Activated naive CD8-positive, alpha-beta T cell treated with anti-CD3 and anti-CD28 coated beads, Interleukin-2, amount 50 U/mL, for 24 hours (primary cell): Measurements from ENCODE around the gene SLC25A11.

Experiments
- ATAC-seq: fragments of 150-1000 bp; cut with Tn5 transposase; one replicate; pipeline ENCODE4 v1.10.0; 2021
- DNase-seq: peaks from one replicate; pipeline ENCODE4 v3.0.0; 2021
- H3K27ac Mint-ChIP-seq: one replicate; pipeline ENCODE4 v1.8.0; 2021; ENCODE audit warnings: mild to moderate bottlenecking, mixed read lengths
- H3K27me3 Mint-ChIP-seq: one replicate; pipeline ENCODE4 v1.8.0; 2021; ENCODE audit warnings: mixed read lengths
- H3K36me3 Mint-ChIP-seq: one replicate; pipeline ENCODE4 v1.8.0; 2021; ENCODE audit warnings: low read depth, mixed read lengths
- H3K4me1 Mint-ChIP-seq: one replicate; pipeline ENCODE4 v1.8.0; 2021; ENCODE audit warnings: mixed read lengths
- H3K4me3 Mint-ChIP-seq: one replicate; pipeline ENCODE4 v1.8.0; 2021; ENCODE audit warnings: mild to moderate bottlenecking, moderate library complexity, mixed read lengths
- H3K9me3 Mint-ChIP-seq: one replicate; pipeline ENCODE4 v1.8.0; 2021; ENCODE audit warnings: mixed read lengths

Gene SLC25A11

DNA sequence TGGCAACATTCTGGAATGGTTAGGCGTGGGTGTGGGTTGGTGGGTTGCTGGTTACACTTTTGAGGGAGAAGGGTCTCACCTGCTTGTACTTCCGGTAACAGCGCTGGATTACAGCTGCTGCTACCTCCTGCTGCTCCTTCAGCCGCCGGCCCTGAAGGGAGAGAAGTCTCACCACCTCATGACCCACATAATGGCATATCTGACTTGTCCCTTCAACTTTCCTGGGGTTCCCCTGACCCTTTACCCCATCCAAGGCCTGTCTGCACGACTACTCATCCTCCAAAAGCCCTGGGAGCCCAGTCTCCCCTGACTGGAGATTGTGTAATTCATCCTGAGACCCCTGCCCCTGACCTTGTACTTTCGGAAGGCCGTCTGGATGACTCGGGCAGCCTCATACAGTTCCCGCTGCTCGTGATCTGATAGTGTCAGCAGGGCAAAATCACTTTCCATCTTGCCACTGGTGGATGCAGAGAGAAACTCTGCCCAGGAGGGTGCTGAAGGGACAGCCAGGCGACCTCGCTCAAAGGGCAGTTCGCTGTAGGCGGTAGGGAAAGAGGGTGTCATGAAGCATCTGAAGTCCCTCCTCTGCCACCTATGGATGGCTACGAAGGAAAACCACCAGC, 29.8 kb upstream of the SLC25A11 start:
- DNase-seq, result peak; percentile 62
- peak; percentile 31 for ATAC-seq
- Mint-ChIP-seq H3K27me3 (peaks cover 4% of the 10 kb centered on the region), H3K9me3 (no peaks in the 10 kb centered on the region), H3K4me1 (peaks cover 44% of the 10 kb centered on the region), H3K27ac (no peak overlapping the region), H3K36me3 (peaks cover 47% of the 10 kb centered on the region), H3K4me3 (no peak overlapping the region)

DNA sequence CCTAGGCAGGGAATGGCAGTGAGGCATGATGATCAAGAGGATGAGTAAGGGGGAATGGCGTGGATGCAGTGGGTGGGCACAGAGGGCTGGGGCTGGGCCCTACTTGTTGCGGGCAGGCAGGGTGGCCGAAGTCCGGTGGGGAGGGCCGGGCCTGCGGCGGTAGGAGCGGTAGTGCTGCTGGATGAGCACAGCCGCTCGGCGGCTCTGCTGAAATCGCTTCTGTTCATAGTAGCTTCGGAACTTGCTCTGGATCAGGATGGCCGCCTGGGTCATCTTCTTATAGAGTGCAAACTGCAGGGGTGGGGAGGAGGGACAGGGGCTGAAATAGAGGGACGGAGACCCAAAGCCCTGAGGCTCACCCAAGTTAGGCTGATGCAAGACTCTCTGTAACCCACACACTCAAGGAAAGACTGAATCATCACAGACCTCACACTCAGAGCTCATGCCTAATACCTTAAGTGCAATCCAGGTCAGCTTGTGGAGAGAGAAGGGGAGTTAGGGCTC, 29.3 kb upstream of the SLC25A11 start:
- Mint-ChIP-seq H3K27me3 (peaks cover 4% of the 10 kb centered on the region), H3K4me3 (no peak overlapping the region), H3K27ac (no peak overlapping the region), H3K36me3 (peaks cover 43% of the 10 kb centered on the region), H3K9me3 (no peaks in the 10 kb centered on the region), H3K4me1 (peaks cover 44% of the 10 kb centered on the region)
- DNase-seq (peak; percentile 64), ATAC-seq (peak; percentile 48)

- no peak for ATAC-seq
- H3K27ac Mint-ChIP-seq, result no peak overlapping the region
- peak; percentile 58 for DNase-seq
- peaks cover 39% of the 10 kb centered on the region for H3K36me3 Mint-ChIP-seq
- H3K4me1 Mint-ChIP-seq, result peaks cover 42% of the 10 kb centered on the region
- H3K9me3 Mint-ChIP-seq, result no peaks in the 10 kb centered on the region
- no peak overlapping the region for H3K4me3 Mint-ChIP-seq
- H3K27me3 Mint-ChIP-seq, result peaks cover 4% of the 10 kb centered on the region
Observed at GRCh38 chr17:4968486-4969046, 28.7 kb upstream of the SLC25A11 start.

- Mint-ChIP-seq H3K36me3 (peaks cover 38% of the 10 kb centered on the region), H3K4me3 (no peak within 1 kb of the TSS), H3K4me1 (peaks cover 42% of the 10 kb centered on the region), H3K27ac (no peak within 1 kb of the TSS), H3K27me3 (peaks cover 4% of the 10 kb centered on the region), H3K9me3 (no peaks in the 10 kb centered on the region)
- ATAC-seq, result peak; percentile 47
- DNase-seq, result peak; percentile 95
Observed at GRCh38 chr17:4967539-4968485, 28.0 kb upstream of the SLC25A11 start, which contains the start of gene SPAG7. TSS of gene SPAG7 (minus strand) at chr17:4967817. CDS start at chr17:4967804, 13 bp downstream.

DNA sequence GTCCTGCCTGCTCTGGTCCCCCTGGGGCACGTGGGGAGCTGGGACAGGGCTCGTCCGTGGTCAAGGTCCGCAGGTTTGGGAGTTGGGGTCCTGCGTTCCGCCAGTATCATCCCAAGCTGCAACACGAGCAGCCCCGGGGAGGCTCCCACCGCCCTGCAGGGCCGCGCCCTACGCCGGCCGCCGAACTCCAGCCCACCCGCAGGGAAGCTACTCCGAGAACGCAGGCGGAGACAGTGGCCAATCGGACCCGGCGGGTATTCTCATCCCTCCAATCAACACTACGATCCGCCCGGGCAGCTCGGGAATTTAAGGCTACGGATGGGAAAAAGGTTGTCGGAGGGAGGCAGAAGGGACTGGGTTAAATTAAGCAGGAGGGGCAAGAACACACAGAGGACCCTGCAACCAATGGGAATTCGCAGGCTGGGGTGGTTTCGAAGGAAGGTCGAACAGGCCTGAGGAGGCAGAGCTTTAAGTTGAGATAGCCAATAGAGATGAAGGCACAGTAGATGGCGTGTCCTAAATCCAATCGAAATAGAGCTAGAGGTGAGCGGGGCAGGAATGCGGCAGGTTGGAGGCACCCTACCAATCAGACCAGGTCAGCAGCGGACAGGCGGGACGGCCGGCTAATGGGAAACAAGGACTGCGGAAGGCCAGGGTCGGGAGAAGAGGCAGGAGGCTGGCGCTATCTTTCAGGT, 27.1 kb upstream of the SLC25A11 start:
- Mint-ChIP-seq H3K27ac (no peak overlapping the region), H3K4me3 (no peak overlapping the region), H3K36me3 (peaks cover 33% of the 10 kb centered on the region), H3K9me3 (no peaks in the 10 kb centered on the region), H3K4me1 (peaks cover 42% of the 10 kb centered on the region), H3K27me3 (peaks cover 4% of the 10 kb centered on the region)
- DNase-seq (peak; percentile 89), ATAC-seq (peak; percentile 78)

GRCh38 chr17:4965311-4965986, 25.6 kb upstream of the SLC25A11 start:
- Mint-ChIP-seq H3K4me3 (peak overlapping the region; percentile 46), H3K36me3 (peaks cover 24% of the 10 kb centered on the region), H3K27me3 (peaks cover 4% of the 10 kb centered on the region), H3K4me1 (peaks cover 33% of the 10 kb centered on the region), H3K9me3 (no peaks in the 10 kb centered on the region), H3K27ac (no peak overlapping the region)
- DNase-seq (no peak), ATAC-seq (no peak)

- H3K4me3 Mint-ChIP-seq, result no peak overlapping the region
- peaks cover 6% of the 10 kb centered on the region for H3K4me1 Mint-ChIP-seq
- ATAC-seq (no peak), DNase-seq (no peak)
- H3K36me3 Mint-ChIP-seq, result peaks cover 9% of the 10 kb centered on the region
- no peaks in the 10 kb centered on the region for H3K9me3 Mint-ChIP-seq
- H3K27ac Mint-ChIP-seq, result no peak overlapping the region
- no peaks in the 10 kb centered on the region for H3K27me3 Mint-ChIP-seq
Observed at GRCh38 chr17:4960279-4960922, 20.6 kb upstream of the SLC25A11 start.

- no peaks in the 10 kb centered on the region for H3K9me3 Mint-ChIP-seq
- H3K36me3 Mint-ChIP-seq, result peaks cover 5% of the 10 kb centered on the region
- H3K27me3 Mint-ChIP-seq, result no peaks in the 10 kb centered on the region
- H3K4me3 Mint-ChIP-seq, result no peak overlapping the region
- DNase-seq, result no peak
- peaks cover 2% of the 10 kb centered on the region for H3K4me1 Mint-ChIP-seq
- peak overlapping the region; percentile 6 for H3K27ac Mint-ChIP-seq
- no peak for ATAC-seq
Observed at GRCh38 chr17:4959261-4959965, 19.6 kb upstream of the SLC25A11 start.

- H3K4me3 Mint-ChIP-seq, result no peak overlapping the region
- H3K36me3 Mint-ChIP-seq, result peaks cover 8% of the 10 kb centered on the region
- peaks cover 2% of the 10 kb centered on the region for H3K4me1 Mint-ChIP-seq
- no peaks in the 10 kb centered on the region for H3K27me3 Mint-ChIP-seq
- DNase-seq (no peak), ATAC-seq (no peak)
- H3K27ac Mint-ChIP-seq, result no peak overlapping the region
- H3K9me3 Mint-ChIP-seq, result no peaks in the 10 kb centered on the region
Observed at GRCh38 chr17:4958102-4958501, 18.3 kb upstream of the SLC25A11 start.

DNA sequence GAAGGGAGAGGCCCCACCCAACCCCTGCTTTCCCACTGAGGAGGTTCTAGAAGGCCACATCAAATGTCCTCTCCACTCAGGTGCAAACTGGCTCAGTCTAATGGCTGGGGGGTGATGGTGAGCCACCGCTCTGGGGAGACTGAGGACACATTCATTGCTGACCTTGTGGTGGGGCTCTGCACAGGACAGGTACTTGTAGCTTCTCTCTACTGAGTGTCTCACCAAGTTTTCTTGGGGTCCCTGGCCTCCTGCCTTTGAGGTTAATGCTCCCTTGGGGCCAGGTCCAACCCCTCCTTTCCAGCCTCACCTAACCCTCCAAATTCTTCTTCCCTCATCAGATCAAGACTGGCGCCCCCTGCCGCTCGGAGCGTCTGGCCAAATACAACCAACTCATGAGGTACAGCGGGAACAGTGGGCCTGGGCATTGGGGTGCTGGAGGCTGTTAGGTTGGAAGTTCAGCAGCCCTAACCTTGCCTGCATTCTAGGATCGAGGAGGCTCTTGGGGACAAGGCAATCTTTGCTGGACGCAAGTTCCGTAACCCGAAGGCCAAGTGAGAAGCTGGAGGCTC, 16.7 kb upstream of the SLC25A11 start:
- DNase-seq (peak; percentile 60), ATAC-seq (peak; percentile 5)
- H3K27me3 Mint-ChIP-seq, result no peaks in the 10 kb centered on the region
- H3K36me3 Mint-ChIP-seq, result peaks cover 7% of the 10 kb centered on the region
- no peak overlapping the region for H3K4me3 Mint-ChIP-seq
- no peaks in the 10 kb centered on the region for H3K9me3 Mint-ChIP-seq
- H3K4me1 Mint-ChIP-seq, result peaks cover 3% of the 10 kb centered on the region
- no peak overlapping the region for H3K27ac Mint-ChIP-seq

DNA sequence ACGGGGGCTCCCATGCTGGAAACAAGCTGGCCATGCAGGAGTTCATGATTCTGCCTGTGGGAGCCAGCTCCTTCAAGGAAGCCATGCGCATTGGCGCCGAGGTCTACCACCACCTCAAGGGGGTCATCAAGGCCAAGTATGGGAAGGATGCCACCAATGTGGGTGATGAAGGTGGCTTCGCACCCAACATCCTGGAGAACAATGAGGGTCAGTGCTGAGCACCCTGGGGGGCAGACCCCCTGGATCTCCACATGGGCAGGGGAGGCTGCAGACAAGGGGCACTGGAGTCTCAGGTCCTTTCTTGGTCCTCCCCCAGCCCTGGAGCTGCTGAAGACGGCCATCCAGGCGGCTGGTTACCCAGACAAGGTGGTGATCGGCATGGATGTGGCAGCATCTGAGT, 15.2 kb upstream of the SLC25A11 start:
- Mint-ChIP-seq H3K27me3 (no peaks in the 10 kb centered on the region), H3K36me3 (peaks cover 3% of the 10 kb centered on the region), H3K4me3 (no peak overlapping the region), H3K4me1 (peaks cover 18% of the 10 kb centered on the region), H3K27ac (no peak overlapping the region), H3K9me3 (no peaks in the 10 kb centered on the region)
- DNase-seq, result no peak
- no peak for ATAC-seq

DNA sequence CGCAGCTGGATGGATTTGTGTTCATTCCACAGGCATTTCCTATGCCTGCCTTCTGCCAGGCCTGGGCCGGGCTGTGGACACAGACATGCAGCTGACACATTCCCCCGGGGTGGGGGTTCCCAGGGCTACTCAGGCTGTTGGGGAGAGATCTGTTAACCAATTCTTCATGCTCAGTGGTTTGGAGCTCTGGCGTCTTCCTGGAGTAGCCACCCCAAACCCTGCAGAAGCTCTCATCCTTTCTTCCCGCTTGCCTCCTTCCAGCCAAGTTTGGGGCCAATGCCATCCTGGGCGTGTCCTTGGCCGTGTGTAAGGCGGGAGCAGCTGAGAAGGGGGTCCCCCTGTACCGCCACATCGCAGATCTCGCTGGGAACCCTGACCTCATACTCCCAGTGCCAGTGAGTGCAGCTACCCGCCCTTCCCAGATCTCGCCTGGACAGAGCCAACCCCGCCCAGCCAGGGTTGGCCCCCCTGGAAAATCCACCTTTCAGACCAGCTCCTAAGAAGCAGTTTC, 13.7 kb upstream of the SLC25A11 start:
- H3K27ac Mint-ChIP-seq, result no peak overlapping the region
- ATAC-seq (no peak), DNase-seq (no peak)
- H3K27me3 Mint-ChIP-seq, result peaks cover 1% of the 10 kb centered on the region
- no peaks in the 10 kb centered on the region for H3K9me3 Mint-ChIP-seq
- H3K4me1 Mint-ChIP-seq, result peaks cover 20% of the 10 kb centered on the region
- H3K4me3 Mint-ChIP-seq, result no peak overlapping the region
- peaks cover 3% of the 10 kb centered on the region for H3K36me3 Mint-ChIP-seq
